ENCODE results near the gene LHX1. TPM values are rescaled to one million over a fixed set of nuclear protein-coding genes. Genes with fewer than 3 reads are reported as not detected.

LHX1 gene
- total and polyA plus RNA-seq, 8 donors, result 0.17 to 0.82 (median 0.25) TPM; not detected in 3

- no peaks in the 10 kb centered on the region for H3K4me1 ChIP-seq
- TF ChIP-seq CTCF (IDR thresholded peaks at IDR 0.05), result no peak
- DNase-seq (no peak), ATAC-seq (no peak)
- no peaks in the 10 kb centered on the region for H3K36me3 ChIP-seq
- intact Hi-C loops (cut with DNase I), result no loop called here
- H3K9me3 ChIP-seq, result no peaks in the 10 kb centered on the region
- H3K27ac ChIP-seq, result no peak overlapping the region
- H3K27me3 ChIP-seq, result peaks cover 0 to 39% of the 10 kb centered on the region in 2 donors
- no peak overlapping the region for H3K4me3 ChIP-seq
These were observed 35.8 kb upstream of the LHX1 start for GRCh38 chr17:36901506-36901905.

DNA sequence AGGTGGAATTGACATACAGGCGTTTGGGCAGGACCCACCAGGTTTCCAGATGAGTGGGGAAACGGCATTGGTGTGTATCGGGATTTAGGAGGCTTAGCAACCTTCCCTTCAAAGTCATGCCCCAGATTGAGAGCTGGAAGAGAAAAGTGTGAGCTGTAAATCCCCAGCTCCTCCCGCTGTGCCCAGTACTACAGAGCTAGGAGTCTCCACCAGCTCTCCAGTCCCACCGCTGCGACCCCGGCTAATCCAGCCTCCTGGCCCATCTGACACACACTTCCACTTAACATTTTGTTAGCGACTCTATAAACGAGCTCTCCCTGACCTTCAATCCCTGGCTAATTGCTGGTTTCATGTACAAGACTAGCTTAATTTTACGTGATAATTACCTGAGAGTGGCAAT is 29.9 kb upstream of the LHX1 start:
- DNase-seq (no peak), ATAC-seq (no peak)
- intact Hi-C loops (cut with DNase I), result no loop called here
- Histone ChIP-seq H3K27ac (no peak overlapping the region), H3K4me1 (no peaks in the 10 kb centered on the region), H3K36me3 (no peaks in the 10 kb centered on the region), H3K27me3 (peaks cover 5 to 76% of the 10 kb centered on the region in 2 donors), H3K9me3 (no peaks in the 10 kb centered on the region), H3K4me3 (no peak overlapping the region)
- TF ChIP-seq CTCF (IDR thresholded peaks at IDR 0.05), result no peak

DNA sequence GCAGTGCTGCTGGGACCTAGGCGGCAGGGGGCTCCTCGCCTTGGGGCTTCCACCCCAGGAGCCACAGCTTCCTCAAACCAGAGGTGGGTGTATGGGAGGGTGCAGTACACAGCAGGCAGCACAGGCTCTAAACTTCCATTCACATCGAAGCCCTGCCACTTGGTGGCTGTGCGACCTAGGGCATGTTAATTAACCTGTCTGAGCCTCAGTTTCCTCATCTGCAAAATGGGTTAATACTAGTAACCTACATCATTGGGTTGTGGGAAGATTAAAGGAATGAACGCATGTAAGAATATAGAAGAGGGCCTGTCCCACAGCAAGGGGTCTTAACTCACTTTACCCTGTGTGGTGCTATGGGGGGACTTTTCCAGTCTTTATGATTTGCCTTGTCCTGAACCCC is 26.8 kb upstream of the LHX1 start:
- H3K9me3 ChIP-seq, result no peaks in the 10 kb centered on the region
- no peak for DNase-seq
- H3K36me3 ChIP-seq, result no peaks in the 10 kb centered on the region
- H3K4me3 ChIP-seq, result no peak overlapping the region
- H3K4me1 ChIP-seq, result no peaks in the 10 kb centered on the region
- H3K27me3 ChIP-seq, result peaks cover 5 to 76% of the 10 kb centered on the region in 2 donors
- no peak for ATAC-seq
- intact Hi-C loops (cut with DNase I), result no loop called here
- no peak for TF ChIP-seq CTCF (IDR thresholded peaks at IDR 0.05)
- H3K27ac ChIP-seq, result no peak overlapping the region

- Histone ChIP-seq H3K27me3 (peaks cover 5 to 76% of the 10 kb centered on the region in 2 donors), H3K27ac (no peak overlapping the region), H3K4me3 (no peak overlapping the region), H3K9me3 (no peaks in the 10 kb centered on the region), H3K36me3 (no peaks in the 10 kb centered on the region), H3K4me1 (no peaks in the 10 kb centered on the region)
- intact Hi-C loops (cut with DNase I), result no loop called here
- ATAC-seq, result no peak
- TF ChIP-seq CTCF (IDR thresholded peaks at IDR 0.05), result no peak
- no peak for DNase-seq
These were observed 26.3 kb upstream of the LHX1 start for GRCh38 chr17:36911001-36911400.

- Histone ChIP-seq H3K4me3 (no peak overlapping the region), H3K36me3 (no peaks in the 10 kb centered on the region), H3K27ac (no peak overlapping the region), H3K27me3 (peaks cover 5 to 61% of the 10 kb centered on the region in 2 donors), H3K9me3 (no peaks in the 10 kb centered on the region), H3K4me1 (no peaks in the 10 kb centered on the region)
- TF ChIP-seq CTCF (IDR thresholded peaks at IDR 0.05), result no peak
- DNase-seq (no peak), ATAC-seq (no peak)
- intact Hi-C loops (cut with DNase I), result no loop called here
These were observed 24.1 kb upstream of the LHX1 start for GRCh38 chr17:36913132-36913531.

Data from left lung (tissue), 10 donors.